NT2/D1 (cell line): Measurements from ENCODE around the gene TPCN2.
"Not testable (repeated sequence)": the region's sequence is repeated elsewhere in the genome, so short reads cannot be mapped to it uniquely, and the experiment has no call there.

Experiments used
- SUZ12 ChIP-seq: IDR thresholded peaks from 2 replicates; pipeline ENCODE4 v1.6.1; 2011; ENCODE audit not compliant: insufficient read length, insufficient read depth; ENCODE audit errors: extremely low read depth
- YY1 ChIP-seq: IDR thresholded peaks from 2 replicates; pipeline ENCODE4 v1.6.1; 2011; ENCODE audit not compliant: insufficient read length, insufficient read depth

- not testable (repeated sequence) for TF ChIP-seq YY1, SUZ12
These were observed 85.5 kb downstream of the TPCN2 start for GRCh38 chr11:69134182-69134581.
